ENCODE data around the gene TGFBI.
A peak's percentile ranks its signal among the peaks of the same experiment; 100 is the strongest.

Gene TGFBI

GRCh38 chr5:136004436-136004835 is 24.4 kb upstream of the TGFBI start:
- no peak for DNase-seq

DNA sequence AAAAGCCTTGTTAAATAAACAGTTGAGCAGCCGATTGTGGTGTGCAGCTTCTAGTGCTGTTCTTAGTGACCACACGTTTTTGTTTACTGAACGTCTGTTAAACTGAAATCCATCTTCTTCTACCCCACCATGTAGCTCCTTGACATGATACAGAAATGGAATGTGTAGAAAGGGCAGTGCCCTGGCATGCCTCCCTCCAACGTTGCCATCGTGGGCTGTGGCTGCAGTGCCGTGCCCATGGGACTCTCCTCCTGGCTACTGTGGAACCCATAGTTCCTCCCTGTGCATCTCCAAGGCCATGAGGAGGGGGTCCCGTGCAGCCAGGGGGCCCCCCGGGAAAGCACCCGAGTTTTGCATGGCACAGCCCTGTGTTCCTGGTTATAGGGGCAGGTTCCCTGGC is 23.3 kb upstream of the TGFBI start:
- no peak for DNase-seq

GRCh38 chr5:136006164-136006563 is 22.6 kb upstream of the TGFBI start:
- no peak for DNase-seq

DNA sequence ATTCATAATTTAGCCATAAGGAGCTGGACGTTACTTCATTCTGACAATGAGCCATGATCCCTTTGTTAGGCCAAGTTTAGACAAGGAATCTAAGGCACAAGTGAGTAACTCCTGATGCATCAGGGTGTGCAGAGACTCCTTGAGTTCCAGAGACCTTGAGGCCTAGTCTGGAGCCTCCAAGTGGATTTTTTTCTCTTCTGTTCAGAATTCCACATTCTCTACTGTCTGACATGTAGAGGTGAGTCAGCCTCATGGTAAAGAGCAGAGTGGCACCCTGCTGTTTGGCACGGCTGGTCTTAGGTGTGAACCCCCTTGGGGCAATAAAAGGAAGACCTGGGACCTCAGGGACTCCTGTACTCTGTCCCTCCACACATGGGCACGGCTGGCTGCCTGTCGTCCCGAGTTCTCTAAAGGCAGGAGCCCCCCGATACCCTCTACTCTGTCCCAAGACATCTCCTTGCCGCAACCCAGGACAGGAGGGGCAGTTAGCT is 22.0 kb upstream of the TGFBI start:
- DNase-seq, result no peak

GRCh38 chr5:136007271-136007670 is 21.5 kb upstream of the TGFBI start:
- no peak for DNase-seq

DNA sequence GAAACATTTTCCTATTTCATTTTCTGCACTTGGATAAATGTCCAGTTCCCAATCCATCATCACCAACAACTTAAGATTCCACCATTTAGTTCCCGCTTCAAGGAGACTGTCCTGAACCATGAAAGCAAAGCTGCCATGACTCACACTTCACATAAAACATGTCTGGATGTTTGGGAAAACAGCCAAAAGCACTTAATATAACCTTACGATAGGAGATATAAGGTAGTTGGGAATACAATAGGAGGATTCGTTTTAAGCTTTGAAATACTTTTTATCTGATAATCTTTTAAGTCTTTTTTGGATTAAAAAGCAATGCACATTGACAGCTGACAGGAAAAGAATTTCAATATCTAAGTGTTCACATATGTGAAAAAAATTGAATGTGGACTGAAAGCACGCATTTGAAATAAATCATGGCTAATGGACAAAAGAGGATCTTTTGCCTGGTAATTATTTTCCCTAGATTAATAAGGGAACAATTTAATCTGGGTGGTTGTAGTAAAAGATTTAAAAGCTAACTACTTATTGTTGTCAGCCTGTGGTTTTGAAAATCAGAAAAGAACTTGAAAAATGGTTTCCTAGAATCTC is 17.3 kb upstream of the TGFBI start:
- DNase-seq, result no peak

DNA sequence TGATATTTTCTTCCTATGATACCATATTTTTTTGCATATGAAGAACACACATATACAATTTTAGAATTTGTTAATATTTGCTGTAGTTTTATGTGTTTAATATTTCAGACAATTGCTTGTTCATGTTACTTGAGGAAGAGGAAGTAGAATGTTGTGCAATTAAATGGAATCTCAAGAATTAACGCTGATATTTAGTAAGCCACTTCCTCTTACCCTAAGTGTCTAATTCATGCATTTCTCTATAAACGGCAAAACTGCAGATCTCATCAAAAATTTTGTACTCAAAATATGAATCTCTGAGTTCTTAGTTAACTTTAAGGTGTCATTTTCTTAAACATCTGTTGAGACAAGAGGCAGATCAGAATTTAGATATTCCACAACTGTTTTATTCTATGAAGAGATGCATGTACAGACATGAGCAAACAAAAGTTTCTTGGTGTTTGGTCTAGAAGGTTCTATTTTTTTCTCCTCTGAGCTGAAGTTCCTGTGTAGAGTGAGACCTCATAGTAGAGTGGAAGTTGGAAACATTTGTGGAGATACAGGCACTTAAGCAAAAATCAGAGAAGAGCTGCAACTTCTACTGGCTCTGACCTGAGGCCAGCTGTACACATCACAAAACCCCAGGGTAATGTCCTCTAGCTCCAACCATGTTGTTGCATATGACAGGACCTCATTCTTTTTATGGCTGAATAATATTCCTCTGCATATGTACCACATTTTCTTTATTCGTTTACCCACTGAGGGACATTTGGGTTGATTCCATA is 16.6 kb upstream of the TGFBI start:
- no peak for DNase-seq

DNA sequence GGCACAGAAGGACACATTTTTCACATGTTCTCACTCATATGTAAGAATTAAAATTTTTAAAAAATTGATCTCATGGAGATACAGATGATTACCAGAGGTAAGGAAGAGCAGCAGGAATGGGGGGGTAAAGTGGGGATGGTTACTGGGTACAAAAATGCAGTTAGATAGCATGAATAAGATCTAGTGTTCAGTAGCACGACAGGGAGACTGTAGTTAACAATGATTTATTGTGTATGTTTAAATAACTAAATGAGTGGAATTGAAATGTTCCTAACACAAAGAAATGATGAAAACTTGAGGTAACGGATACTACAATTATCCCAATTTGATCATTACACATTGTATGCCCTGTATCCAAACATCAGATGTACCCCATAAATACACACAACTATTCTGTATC is 15.2 kb upstream of the TGFBI start:
- DNase-seq, result no peak

GRCh38 chr5:136014049-136015002 is 14.5 kb upstream of the TGFBI start:
- no peak for DNase-seq

- no peak for DNase-seq
Observed at GRCh38 chr5:136015003-136015375, 13.8 kb upstream of the TGFBI start.

DNA sequence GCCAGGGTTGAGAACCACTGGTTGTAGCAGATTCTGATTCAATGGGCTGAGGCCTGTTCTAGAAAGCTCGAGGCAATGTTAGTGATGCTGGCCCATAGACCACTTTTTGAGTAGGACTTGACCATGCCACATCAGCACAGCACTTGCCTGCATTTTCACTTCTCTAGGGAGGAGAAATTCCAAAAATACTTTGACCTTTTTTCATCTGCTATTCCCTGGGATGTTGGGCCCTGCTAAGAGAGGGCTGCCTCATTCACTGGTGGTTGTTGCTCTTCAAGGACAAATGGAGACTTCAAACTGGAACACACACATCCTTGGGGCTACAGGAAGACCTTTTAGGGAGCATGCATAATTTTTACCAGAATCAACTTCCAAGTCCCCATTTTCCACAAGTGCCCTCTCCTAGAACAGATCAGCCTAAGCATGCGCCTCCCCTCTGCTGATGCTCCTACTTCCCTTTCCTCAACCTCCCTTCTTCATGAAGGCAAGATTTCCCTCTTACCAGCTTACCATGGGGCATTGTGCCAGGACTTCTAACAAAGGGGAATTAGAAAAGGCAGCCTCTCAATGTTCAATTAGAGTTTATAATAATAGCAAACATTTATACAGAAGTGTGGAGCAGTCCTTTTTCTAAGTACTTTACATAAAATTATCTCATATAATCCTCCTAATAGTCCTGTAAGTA is 12.7 kb upstream of the TGFBI start:
- no peak for DNase-seq

GRCh38 chr5:136016945-136017530 is 11.8 kb upstream of the TGFBI start:
- no peak for DNase-seq

GRCh38 chr5:136018814-136019783 is 9.7 kb upstream of the TGFBI start:
- DNase-seq, result no peak

DNA sequence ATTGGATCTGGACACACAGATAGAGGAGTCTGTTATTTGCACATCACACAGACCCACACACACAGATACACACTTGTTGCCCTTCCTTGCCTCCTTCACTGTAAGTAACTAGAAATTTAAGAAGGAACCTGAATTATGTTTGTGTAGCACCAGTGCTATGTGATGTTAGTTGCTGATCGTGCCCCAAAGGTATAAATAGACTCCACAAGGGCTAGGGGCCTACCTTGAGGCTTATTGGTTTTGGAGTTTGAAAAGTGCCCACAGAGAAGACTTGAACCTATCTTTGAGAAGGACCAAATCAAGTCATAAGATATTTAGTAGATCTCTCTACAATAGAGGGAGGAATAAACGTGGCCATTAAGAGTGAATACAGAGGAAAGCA is 8.8 kb upstream of the TGFBI start:
- no peak for DNase-seq

DNA sequence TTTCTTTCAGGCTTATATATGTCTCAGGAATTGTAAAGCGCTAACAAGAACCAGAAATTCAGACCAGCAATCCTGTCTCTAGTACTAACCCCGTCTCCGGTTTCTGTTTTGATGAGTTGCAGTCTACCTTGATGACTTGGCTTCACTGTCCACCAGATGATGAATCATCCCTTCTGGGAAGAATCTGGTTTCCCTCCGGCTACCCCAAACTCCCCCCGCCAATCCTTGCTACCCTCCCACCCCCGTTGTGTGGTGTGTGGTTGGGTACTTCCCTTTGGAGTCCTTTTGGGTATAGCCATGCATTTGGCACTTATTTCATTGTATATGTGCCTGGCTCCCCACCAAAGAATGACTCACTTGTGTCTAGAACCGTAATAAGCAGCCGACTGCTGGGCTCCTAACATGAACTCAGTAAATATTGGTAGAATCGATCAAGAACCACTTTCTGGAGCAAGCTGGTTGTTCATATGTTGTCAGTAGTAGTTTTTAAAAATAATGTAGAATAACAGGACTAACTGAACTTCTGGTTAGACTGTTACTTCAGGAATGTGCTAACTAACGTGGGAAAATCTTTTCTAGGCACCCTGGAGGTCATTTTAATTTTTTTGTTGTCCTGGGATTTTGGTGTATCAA is 8.3 kb upstream of the TGFBI start:
- peak; percentile 66 for DNase-seq

DNA sequence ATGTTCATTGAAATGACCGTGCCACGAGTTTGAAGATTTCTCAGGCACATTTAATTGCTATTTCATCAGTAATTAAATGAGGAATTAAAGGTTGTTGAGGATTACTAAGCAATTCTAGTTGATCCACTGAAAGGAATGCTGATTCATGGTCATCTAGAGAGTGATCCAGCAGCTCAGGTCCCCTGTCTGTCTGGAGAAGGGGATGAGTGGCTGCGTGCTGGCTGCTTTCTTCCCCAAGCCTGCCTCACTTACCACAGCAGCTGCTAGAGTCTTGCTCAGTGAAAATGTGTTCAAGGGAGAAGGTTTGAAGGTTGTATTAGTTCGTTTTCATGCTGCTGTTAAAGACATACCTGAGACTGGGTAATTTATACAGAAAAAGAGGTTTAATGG is 7.8 kb upstream of the TGFBI start:
- DNase-seq, result no peak

GRCh38 chr5:136022965-136023364 is 5.8 kb upstream of the TGFBI start:
- DNase-seq, result no peak

DNA sequence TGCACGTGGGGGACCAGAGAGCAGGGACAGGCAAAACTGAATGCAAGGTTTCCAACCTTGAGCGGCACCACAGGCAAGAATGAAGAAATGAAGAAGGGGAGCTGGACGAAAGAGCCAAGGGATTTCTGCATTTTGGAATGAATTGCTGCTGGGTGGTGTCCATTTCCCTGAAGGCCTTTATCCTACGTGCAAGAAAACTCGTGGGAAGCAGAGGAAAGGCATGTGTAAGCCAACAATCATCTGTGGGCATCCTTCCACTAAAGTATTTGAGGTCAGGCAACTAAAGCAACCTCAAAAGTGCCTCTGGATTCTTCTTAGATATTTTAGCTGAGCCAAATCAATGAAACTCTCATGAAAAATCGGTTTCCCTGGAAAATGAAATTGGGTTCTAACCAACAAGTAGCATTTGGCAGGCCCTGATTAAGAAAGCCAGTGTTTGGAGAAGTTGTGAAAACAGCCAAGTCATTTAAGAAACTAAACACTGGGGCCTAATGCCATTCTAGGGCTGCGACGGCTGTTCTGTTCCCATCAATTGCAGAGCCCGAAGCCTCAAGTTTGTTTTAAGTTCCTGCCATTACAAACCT is 4.7 kb upstream of the TGFBI start:
- no peak for DNase-seq

DNA sequence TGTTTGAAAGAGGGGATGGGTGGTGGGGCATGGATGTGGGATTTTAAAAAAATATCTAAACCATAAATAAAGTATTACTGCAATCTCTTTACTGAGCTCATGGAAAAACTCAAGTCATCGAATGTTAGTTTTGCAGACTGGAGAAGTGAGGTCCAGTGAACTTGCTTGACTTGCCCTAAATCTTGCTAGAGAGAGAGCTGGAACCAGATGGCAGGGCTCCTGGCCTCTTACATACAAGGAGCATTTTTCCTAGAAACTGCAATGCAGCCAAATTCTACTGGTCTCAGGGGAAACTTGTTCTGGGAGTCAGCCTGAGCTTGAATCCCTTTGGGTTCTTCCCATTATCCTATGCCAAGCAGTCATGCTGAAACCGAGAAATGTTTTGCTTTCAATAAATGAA is 2.9 kb upstream of the TGFBI start:
- DNase-seq, result no peak

DNA sequence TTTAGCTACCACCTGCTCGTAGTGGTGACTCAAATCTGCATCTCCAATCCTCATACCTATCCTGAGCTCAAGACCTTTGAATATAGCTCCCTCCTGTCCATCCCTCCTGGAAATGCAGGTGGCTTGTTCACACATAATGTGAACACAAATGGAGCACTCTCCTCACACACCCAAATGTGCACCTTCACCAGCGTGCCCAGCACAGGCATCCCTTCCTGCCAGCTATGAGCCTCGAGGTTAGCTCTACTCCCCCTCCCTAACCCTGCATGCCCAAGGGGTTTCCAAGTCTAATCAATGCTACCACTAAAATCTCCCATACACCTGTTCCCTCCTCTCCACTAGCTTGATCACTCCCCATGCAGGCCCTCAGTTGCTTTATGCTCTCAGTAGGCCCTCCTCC is 2.2 kb upstream of the TGFBI start:
- DNase-seq, result no peak

DNA sequence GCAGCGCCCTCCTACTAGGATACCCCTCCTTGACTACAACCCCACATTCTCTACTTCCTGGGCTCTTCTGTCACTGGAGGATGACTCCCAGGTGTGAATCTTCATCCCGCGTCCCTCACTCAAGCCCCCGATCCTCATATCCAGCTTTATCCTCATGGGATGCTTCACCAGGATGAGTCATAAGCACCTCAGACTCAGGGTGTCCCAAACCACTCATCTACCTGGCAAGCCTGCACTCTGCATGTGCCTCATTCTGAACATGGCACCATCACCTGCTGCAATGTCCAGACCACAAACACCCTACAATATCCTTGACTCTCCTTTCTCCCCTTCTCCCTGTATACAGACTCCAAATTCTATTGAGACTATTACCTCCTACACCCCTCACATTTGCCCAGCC is 1.5 kb upstream of the TGFBI start:
- no peak for DNase-seq
